NCI-H146 treated with DMSO at 0.1 percent for 48 hours (cell line): Measurements from ENCODE around the gene ANKRD11.

ENCODE experiments used
- DNase-seq: peaks from one replicate; lab custom pipeline; 2025; ENCODE audit not compliant: unreplicated experiment; lab: John Stamatoyannopoulos, UW

ANKRD11 gene

GRCh38 chr16:89490439-89491237 lies at the start of gene ANKRD11:
Gene ANKRD11 (minus strand): TSS chr16:89490561. CDS start chr16:89317019, 173,542 bp downstream.
- peak; percentile 93 for DNase-seq

GRCh38 chr16:89538286-89538685 lies 47.9 kb upstream of the ANKRD11 start:
- DNase-seq, result no peak

- DNase-seq, result no peak
These were observed 47.2 kb upstream of the ANKRD11 start for GRCh38 chr16:89537549-89537925.

GRCh38 chr16:89536886-89537548 lies 46.7 kb upstream of the ANKRD11 start:
- DNase-seq, result no peak

GRCh38 chr16:89536371-89536770 lies 46.0 kb upstream of the ANKRD11 start:
- DNase-seq, result no peak

- DNase-seq, result no peak
These were observed 43.9 kb upstream of the ANKRD11 start for GRCh38 chr16:89534252-89534756.

- no peak for DNase-seq
These were observed 41.6 kb upstream of the ANKRD11 start for GRCh38 chr16:89531821-89532526.

- DNase-seq, result no peak
These were observed 40.3 kb upstream of the ANKRD11 start for GRCh38 chr16:89530401-89531381.

- no peak for DNase-seq
These were observed 38.7 kb upstream of the ANKRD11 start for GRCh38 chr16:89529097-89529496.

- no peak for DNase-seq
These were observed 35.0 kb upstream of the ANKRD11 start for GRCh38 chr16:89525146-89525913.

- DNase-seq, result no peak
These were observed 33.5 kb upstream of the ANKRD11 start for GRCh38 chr16:89523680-89524344.

GRCh38 chr16:89522287-89522686 lies 31.9 kb upstream of the ANKRD11 start:
- no peak for DNase-seq

GRCh38 chr16:89519881-89520280 lies 29.5 kb upstream of the ANKRD11 start:
- DNase-seq, result no peak

- no peak for DNase-seq
These were observed 26.8 kb upstream of the ANKRD11 start for GRCh38 chr16:89517128-89517527.

GRCh38 chr16:89512453-89512852 lies 22.1 kb upstream of the ANKRD11 start:
- DNase-seq, result no peak

- no peak for DNase-seq
These were observed 21.0 kb upstream of the ANKRD11 start for GRCh38 chr16:89511374-89511773.

GRCh38 chr16:89510526-89510925 lies 20.2 kb upstream of the ANKRD11 start:
- DNase-seq, result no peak

- DNase-seq, result peak; percentile 45
These were observed 17.7 kb upstream of the ANKRD11 start, which contains the start of gene SPG7 for GRCh38 chr16:89507834-89508590. Gene SPG7 (plus strand): TSS chr16:89508403. CDS start chr16:89508418, 15 bp downstream.
